Stimulated activated CD8-positive, alpha-beta memory T cell treated with anti-CD3 and anti-CD28 coated beads, Interleukin-4, amount 100 ng/mL, for 4 hours (primary cell): ENCODE results near the gene C1QTNF8.
A peak's percentile ranks its signal among the peaks of the same experiment; 100 is the strongest.

Source experiments
- DNase-seq, 2 donors: peaks; one replicate each; pipeline ENCODE4 v3.0.0-alpha.2; 2020; ENCODE audit warnings: low read depth in 2 of 2, low spot score in 1 of 2

C1QTNF8 gene

GRCh38 chr16:1109648-1110047 is 13.6 kb upstream of the C1QTNF8 start:
- DNase-seq = no peak

- DNase-seq = no peak
These were observed 12.5 kb upstream of the C1QTNF8 start for GRCh38 chr16:1108299-1109252.

DNA sequence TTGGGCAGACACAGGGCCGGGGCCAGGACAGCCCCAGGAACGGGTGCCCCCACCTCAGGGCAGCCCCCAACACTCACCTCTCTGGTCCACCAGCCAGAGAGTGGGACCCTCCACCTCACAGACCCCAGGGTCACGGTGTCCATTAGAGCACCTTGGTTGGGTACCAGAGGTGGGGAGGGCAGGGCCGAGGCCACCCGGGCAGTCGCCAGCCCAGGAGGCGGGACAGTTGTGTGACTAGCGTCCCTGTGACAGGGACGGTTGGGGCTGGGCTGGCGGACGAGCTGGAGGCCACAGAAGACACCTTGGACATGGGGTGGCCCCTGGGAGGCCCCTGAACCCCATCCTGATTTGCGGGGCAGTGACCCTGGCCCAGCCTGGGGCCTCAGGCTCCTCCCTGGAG is 11.7 kb upstream of the C1QTNF8 start:
- no peak for DNase-seq

DNA sequence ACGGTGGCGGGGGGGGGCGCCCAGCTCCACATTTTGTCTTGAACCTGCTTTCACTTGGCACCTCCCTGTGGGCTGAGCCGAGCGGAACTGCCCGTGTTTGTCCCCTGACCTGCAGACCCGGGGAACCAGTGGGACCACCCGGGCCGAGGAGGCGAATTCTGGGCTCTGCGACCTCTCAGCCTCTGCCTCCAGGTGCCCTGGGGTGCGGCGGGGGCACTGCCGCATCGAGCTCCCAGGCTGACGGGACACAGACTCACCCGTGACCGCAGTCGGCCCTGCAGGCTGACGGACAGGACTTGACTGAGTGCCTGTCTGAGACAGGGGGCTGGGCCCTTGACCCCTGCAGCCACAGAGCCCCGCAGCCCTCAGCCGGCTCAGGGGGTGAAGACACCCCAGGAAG is 11.1 kb upstream of the C1QTNF8 start:
- no peak for DNase-seq

DNA sequence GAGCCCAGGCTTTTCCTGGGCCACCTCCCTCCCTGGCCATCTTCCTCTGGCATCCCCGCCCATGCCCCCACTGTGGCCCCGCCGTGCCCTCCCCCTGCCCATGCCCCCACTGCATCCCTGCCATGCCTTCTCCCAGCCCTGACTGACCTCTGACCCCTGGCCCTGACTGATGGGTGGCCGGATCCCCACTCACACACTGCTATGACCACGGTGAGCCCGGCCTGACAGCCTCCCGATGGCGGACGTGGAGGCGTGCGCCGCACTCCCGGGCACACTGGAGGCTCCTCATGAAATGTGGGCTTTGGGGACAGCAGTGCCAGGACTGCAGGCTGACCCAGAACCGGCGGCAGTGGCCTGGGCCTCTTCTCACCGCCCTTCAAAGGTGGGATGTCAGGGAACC is 10.6 kb upstream of the C1QTNF8 start:
- no peak for DNase-seq

DNA sequence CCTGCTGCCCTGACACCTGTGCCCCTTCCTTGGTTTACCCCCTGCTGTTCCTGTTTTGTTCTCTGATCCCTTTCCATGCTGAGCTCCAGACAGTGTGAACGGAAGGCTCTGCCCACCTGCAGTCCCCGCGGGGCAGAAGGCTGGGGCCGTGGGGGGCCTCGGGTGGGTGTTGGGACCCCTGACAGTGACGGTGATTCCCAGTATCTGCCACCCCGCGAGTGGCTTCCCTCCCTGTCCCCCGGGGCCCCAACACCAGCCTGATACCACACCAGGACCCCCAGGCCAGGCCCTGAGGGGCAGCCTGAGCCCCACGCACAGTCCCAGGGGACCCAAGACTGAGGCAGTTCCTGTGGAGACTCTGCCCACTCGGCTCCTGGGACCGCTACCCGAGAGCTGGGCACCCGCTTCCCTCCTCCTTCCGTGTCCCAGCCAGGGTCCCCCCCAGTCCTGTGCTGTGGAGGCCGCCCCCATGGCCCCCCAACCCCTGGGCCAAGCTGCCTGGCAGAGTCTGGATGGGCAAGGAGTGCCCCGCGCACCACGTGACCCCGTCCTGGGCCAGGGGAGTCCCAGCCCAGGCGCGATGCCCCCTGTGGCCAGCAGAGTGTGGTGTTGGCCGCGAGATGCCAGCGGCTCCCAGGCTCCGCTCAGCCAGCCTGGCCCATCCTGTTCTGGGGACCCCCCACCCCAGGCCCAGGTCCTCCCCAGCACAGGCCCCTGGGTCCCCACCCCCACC is 10.0 kb upstream of the C1QTNF8 start:
- DNase-seq = no peak

- DNase-seq = no peak
These were observed 7.6 kb upstream of the C1QTNF8 start for GRCh38 chr16:1103636-1103980.

- peak; percentile 32 to 33 for DNase-seq
These were observed 7.0 kb upstream of the C1QTNF8 start for GRCh38 chr16:1102921-1103635.

GRCh38 chr16:1102333-1102700 is 6.3 kb upstream of the C1QTNF8 start:
- DNase-seq = no peak

DNA sequence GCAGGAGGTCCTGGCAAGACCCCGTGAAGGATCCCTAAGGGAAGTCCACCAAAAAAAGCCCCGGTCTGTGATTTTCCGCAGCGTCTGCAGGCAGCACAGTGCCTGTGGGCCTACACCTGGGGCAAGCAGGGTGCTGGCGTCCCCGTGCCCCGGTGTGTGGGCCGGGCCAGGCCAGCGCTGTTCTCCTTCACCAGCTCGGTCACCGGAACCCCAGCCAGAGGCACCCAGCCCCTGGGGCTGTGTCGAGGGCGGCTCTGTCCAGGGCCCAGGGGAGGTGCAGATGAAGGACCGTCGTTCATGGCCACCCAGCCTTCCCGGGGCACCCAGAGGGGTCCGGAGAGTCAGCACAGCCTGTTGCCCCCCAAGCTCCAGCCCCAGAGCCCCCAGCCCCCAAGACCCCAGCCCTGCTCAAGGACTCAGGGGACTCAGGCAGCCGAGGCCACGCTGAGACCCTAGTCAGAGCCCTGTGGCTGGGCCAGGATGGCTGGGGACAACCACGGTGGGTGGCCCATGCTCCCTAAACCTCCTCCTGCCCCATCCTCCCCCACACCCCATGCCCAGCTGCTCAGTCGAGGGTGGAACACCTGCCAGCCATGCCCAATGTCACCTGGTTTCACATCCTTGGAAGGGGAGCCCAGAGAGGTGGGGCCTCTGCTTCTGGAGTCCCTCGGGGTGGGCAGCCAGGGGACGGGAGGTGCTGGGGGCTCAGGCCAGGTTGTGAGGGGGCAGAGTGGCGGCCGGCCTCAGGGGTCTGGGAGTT is 5.7 kb upstream of the C1QTNF8 start:
- no peak for DNase-seq

- DNase-seq = no peak
These were observed 5.1 kb upstream of the C1QTNF8 start for GRCh38 chr16:1101133-1101532.

GRCh38 chr16:1100084-1100800 is 4.2 kb upstream of the C1QTNF8 start:
- no peak for DNase-seq

DNA sequence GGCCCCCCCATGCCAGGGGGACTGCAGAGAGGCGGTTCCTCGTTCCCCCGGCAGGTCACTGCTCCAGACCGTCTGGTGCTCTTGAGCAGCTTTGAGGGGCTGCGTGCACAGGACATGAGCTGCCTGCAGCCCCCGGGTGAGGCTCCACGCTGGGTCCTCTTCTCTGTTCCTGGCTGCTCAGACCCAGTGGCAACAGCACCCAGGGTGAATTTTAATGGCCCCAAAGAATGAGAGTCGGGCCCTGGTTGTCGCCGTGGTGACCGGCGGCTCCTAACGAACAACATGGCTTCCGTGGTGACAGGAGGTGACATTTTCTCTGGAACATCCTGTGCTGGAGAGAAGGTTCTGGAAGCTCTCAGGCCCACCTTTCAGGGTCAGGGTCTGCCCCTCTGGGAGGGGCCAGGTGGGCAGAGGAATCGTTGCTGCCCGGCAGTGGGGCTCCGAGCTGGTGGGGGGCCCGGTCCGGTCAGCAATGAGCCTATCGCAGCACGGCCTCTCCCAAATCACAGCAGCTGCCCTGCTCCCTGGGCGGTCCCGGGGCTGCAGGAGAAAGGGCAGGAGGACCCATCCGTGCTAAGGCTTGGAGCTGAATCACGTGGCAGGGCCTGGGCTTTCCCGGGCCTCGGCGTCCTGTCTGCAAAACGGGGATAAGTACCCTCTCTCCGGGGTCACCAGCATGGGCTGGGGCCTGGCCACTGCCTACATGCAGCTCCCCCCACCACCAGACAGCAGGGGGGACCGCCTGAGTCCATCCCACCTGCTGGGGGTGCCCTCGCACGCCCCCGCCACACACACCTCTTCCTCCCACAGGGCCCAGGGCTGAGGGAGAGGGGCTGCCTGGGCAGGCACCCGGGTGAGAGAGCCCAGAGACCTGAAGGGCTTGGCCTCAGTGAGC is 3.4 kb upstream of the C1QTNF8 start:
- no peak for DNase-seq

DNA sequence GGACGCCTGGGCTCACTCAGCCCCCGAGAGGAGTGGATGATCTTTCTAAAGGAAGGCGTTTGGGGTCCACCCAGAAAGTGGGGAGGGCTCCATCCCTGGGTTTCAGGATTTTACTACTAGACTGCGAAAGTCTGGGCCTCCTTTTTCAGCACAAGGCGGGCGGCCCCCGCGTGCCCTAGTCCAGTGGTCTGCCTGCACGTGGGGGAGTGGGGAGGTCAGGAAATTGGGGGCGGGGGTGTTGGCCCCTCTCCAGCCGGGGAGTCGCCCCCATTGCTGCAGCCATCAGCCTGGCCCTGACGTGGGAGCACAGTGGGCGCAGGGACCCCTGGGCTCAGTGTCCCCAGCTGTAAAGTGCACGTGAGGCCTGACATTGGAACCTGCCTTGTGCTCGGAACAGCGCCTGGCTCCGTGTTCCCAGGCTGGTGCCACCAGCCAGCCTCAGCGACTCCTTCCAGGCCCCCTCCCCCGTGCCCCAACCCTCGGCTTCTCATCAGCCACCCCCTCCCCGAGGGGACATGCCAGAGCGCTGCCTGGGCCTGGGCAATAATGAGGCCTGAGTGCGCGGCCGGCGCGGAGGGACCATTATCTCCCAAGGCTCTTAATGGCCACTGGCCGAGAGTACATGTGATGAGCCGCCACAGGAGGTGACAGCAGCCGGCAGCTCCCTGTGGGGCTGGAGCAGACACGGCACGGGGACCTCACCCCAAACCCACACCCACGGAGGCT is 2.4 kb upstream of the C1QTNF8 start:
- DNase-seq = no peak

GRCh38 chr16:1097800-1098199 is 1.8 kb upstream of the C1QTNF8 start:
- DNase-seq = no peak

DNA sequence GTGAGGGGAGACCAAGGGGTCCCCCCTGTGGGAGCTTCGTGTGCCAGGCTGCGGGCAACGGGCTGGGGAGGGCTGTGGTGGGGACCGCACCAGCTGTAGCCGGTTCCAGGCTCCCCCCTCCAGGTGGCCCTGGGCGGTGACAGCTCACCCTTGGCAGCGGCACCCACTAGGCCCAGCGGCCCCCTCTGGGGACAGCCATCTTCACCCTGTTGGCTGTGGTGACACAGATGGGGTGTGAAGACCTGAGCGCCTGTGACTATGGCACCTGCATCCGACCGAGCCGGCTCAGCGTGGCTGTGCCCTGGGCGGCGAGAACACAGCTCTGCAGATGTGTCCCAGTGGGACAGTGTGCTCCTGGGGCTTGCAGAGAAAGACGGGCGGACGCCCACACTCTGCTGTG is 1.1 kb upstream of the C1QTNF8 start:
- no peak for DNase-seq

- no peak for DNase-seq
These were observed 435 bp downstream of the C1QTNF8 start for GRCh38 chr16:1095450-1096168.
